Osteoblast (primary cell): ENCODE measurements around the gene HEATR3. TPM values are rescaled to one million over a fixed set of nuclear protein-coding genes. Genes with fewer than 3 reads are reported as not detected.

ENCODE experiments used
- DNase-seq: peaks from one replicate; pipeline ENCODE4 v3.0.0; 2011; ENCODE audit warnings: low spot score, mixed read lengths; ENCODE audit not compliant: insufficient read length; ENCODE audit errors: missing footprints
- H2AFZ ChIP-seq: 2 replicates; pipeline ENCODE4 v1.6.0; 2011; ENCODE audit warnings: mild to moderate bottlenecking, low read length
- H3K27ac ChIP-seq: 2 replicates; pipeline ENCODE4 v1.5.1; 2011; ENCODE audit warnings: mild to moderate bottlenecking, low read depth, low read length, moderate library complexity
- H3K27me3 ChIP-seq: 2 replicates; pipeline ENCODE4 v1.6.0; 2012; ENCODE audit warnings: mild to moderate bottlenecking, control low read depth, inconsistent platforms, low read length, moderate library complexity; ENCODE audit not compliant: insufficient read depth
- H3K36me3 ChIP-seq: 2 replicates; pipeline ENCODE4 v1.5.1; 2011; ENCODE audit warnings: mild to moderate bottlenecking, low read length, control low read depth, moderate library complexity; ENCODE audit not compliant: insufficient read depth
- H3K4me1 ChIP-seq: 2 replicates; pipeline ENCODE4 v1.5.1; 2011; ENCODE audit warnings: mild to moderate bottlenecking, low read length, control low read depth, moderate library complexity; ENCODE audit not compliant: insufficient read depth
- H3K4me2 ChIP-seq: 2 replicates; pipeline ENCODE4 v1.6.0; 2011; ENCODE audit warnings: mild to moderate bottlenecking, low read length; ENCODE audit not compliant: insufficient read depth
- H3K4me3 ChIP-seq: fragments of 200-600 bp; sonication (generic); 3 replicates; pipeline ENCODE4 v1.5.1; 2012; ENCODE audit warnings: mild to moderate bottlenecking, low read length, inconsistent platforms; ENCODE audit not compliant: insufficient read depth
- H3K79me2 ChIP-seq: 2 replicates; pipeline ENCODE4 v1.6.0; 2012; ENCODE audit warnings: mild to moderate bottlenecking, low read length, control low read depth, inconsistent platforms; ENCODE audit not compliant: insufficient read depth
- H3K9me3 ChIP-seq: 2 replicates; pipeline ENCODE4 v1.5.1; 2011; ENCODE audit warnings: low read depth, low read length, control low read depth
- H4K20me1 ChIP-seq: 2 replicates; pipeline ENCODE4 v1.6.0; 2012; ENCODE audit warnings: mild to moderate bottlenecking, low read length, control low read depth; ENCODE audit not compliant: insufficient read depth
- total RNA-seq: library from RNA; depleted of rRNA; stranded (reverse); fragments of >200 nt; gene quantifications from 2 replicates; pipeline ENCODE4 v1.2.3, GENCODE V29; 2012
- TF ChIP-seq, protein P1 (sequence below): IDR thresholded peaks from 2 replicates; pipeline ENCODE4 v1.5.1; 2011; ENCODE audit warnings: mild to moderate bottlenecking, low read depth, low read length, moderate library complexity; ENCODE audit errors: extremely low read depth

The HEATR3 gene
- total RNA-seq, 1 donor, result 19.5 TPM

DNA sequence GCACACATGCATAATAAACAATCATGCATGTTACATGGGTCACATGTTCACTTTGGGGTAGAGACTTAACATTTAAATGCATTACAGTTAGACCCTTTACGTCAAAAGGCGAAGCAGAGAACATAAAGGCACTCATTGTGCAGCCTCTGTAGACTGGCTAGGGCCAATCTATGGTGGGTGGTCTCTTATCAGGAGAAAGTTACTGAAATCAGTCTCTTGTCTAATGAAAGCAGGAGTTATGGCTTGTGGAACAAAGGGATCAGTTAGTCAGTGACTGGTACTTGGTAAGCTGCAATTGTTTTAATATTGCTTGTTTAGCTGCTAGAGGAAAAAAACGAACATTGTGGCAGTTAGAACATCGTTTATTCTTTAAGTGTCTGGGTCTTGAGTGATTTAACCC is 42.1 kb upstream of the HEATR3 start:
- Histone ChIP-seq H3K27ac (no peak overlapping the region), H3K79me2 (peaks cover 34% of the 10 kb centered on the region), H3K36me3 (no peaks in the 10 kb centered on the region), H3K4me2 (no peak overlapping the region), H3K4me1 (peaks cover 8% of the 10 kb centered on the region), H4K20me1 (no peaks in the 10 kb centered on the region), H2AFZ (peak overlapping the region; percentile 31), H3K27me3 (peaks cover 4% of the 10 kb centered on the region), H3K9me3 (no peaks in the 10 kb centered on the region), H3K4me3 (no peak overlapping the region)
- TF ChIP-seq, protein P1, sequence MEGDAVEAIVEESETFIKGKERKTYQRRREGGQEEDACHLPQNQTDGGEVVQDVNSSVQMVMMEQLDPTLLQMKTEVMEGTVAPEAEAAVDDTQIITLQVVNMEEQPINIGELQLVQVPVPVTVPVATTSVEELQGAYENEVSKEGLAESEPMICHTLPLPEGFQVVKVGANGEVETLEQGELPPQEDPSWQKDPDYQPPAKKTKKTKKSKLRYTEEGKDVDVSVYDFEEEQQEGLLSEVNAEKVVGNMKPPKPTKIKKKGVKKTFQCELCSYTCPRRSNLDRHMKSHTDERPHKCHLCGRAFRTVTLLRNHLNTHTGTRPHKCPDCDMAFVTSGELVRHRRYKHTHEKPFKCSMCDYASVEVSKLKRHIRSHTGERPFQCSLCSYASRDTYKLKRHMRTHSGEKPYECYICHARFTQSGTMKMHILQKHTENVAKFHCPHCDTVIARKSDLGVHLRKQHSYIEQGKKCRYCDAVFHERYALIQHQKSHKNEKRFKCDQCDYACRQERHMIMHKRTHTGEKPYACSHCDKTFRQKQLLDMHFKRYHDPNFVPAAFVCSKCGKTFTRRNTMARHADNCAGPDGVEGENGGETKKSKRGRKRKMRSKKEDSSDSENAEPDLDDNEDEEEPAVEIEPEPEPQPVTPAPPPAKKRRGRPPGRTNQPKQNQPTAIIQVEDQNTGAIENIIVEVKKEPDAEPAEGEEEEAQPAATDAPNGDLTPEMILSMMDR, result no peak
- DNase-seq, result no peak

DNA sequence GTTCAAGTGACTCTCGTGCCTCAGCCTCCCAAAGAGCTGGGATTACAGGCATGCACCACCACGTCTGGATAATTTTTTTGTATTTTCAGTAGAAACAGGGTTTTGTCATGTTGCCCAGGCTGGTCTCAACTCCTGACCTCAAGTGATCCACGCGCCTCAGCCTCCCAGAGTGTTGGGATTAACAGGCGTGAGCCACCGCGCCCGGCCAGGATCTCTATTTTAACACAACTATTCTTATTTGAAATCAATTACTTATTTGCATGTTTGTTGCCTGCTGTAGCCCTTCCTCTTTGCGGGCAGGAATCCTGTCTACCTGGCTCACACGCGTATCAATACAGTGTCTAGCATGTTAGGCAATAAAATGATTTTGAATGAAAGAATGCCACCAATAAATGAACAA is 41.6 kb upstream of the HEATR3 start:
- no peak for DNase-seq
- Histone ChIP-seq H3K4me3 (peak overlapping the region; percentile 72), H3K4me2 (peak overlapping the region; percentile 88), H2AFZ (peak overlapping the region; percentile 94), H3K4me1 (peaks cover 8% of the 10 kb centered on the region), H3K27ac (no peak overlapping the region), H3K36me3 (peaks cover under 1% of the 10 kb centered on the region), H3K79me2 (peaks cover 37% of the 10 kb centered on the region), H3K27me3 (peaks cover 4% of the 10 kb centered on the region), H4K20me1 (no peaks in the 10 kb centered on the region), H3K9me3 (no peaks in the 10 kb centered on the region)
- TF ChIP-seq, protein P1, result no peak

DNA sequence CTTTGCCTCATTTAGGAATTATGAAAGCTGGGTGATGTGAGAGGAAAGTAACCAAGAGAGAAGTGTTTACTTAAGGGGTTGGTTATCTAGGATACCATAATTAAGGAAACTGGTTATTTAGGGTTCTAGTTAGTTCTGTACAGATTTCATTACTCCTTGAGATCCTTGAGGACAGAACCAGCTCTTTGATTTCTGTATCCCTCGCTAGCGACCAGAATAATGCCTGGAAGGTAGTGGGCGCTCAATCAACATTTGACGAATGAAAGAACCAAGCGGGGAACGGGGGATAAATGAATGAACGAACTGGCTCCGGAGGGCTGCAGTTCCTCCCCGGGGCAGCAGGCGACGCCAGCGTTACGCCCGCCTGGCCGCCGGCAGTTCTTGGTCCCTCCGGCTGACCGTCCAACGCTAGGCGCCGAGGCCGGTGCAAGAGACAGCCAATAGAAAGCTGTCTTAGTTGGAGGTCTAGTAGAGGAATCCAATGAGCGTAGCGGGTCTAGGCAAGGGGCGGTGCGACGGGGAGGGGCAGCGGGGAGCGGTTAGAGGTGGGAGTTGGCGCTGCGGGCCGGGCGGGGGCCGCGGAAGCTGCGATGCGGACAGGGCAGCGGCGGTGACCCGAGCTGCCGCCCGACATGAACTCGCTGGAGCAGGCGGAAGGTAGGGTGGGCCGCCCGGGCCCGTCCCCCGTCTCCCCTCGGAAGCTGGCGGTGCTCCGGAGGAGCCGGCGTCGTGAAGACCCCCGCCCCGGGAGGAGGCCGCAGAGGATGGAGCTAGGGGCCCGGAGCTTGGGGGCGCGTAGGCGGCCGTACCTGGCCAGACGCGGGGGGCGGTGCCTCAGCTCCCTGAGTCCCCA is 40.9 kb upstream of the HEATR3 start, which contains the start of gene CNEP1R1:
Gene CNEP1R1 (plus strand): TSS at position 542 of the 853 bp plus-strand sequence. CDS start 91 bp downstream, at position 633.
- Histone ChIP-seq H2AFZ (peak within 1 kb of the TSS; percentile 94), H3K4me1 (peaks cover 8% of the 10 kb centered on the region), H3K27ac (peak within 1 kb of the TSS; percentile 14), H3K4me2 (peak within 1 kb of the TSS; percentile 88), H3K4me3 (peak within 1 kb of the TSS; percentile 72), H3K9me3 (no peaks in the 10 kb centered on the region), H3K36me3 (peaks cover 6% of the 10 kb centered on the region), H3K27me3 (peaks cover 4% of the 10 kb centered on the region), H3K79me2 (peaks cover 42% of the 10 kb centered on the region), H4K20me1 (no peaks in the 10 kb centered on the region)
- TF ChIP-seq, protein P1, result peak; percentile 99
- DNase-seq, result peak; percentile 99

DNA sequence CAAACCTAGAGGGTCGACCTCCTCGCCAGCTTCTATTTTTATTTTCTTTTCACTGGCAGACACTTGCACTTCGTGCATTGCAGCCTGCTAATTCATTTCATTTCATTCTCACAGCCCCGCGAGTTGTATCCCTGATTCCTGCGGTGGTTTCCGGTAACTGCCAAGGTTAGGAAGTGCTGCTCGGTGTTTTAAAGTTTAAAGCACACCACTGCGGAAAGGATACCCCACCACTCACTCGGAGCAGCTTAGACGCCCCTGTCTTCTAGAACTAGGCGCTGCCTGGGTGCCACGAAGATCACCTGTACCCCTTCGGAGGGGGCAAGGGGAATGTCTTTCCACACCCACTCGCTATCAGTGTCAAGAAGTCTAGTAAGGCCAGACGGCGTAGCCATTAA is 40.2 kb upstream of the HEATR3 start:
- peaks cover 4% of the 10 kb centered on the region for H3K27me3 ChIP-seq
- peak overlapping the region; percentile 78 for H2AFZ ChIP-seq
- H4K20me1 ChIP-seq, result no peaks in the 10 kb centered on the region
- TF ChIP-seq, protein P1, result no peak
- peaks cover 45% of the 10 kb centered on the region for H3K79me2 ChIP-seq
- peak; percentile 71 for DNase-seq
- H3K9me3 ChIP-seq, result no peaks in the 10 kb centered on the region
- peak overlapping the region; percentile 76 for H3K4me2 ChIP-seq
- peak overlapping the region; percentile 14 for H3K27ac ChIP-seq
- peaks cover 8% of the 10 kb centered on the region for H3K4me1 ChIP-seq
- peak overlapping the region; percentile 72 for H3K4me3 ChIP-seq
- peaks cover 13% of the 10 kb centered on the region for H3K36me3 ChIP-seq
